ENCODE data around the gene HMCN2. TPM values are rescaled to one million over a fixed set of nuclear protein-coding genes. Genes with fewer than 3 reads are reported as not detected.

The HMCN2 gene
- total RNA-seq, 4 donors from 2014 or later, result 9.6 to 21.1 (median 15.5) TPM

GRCh38 chr9:130305381-130305780 lies 39.8 kb downstream of the HMCN2 start:
- WGBS, 2 donors (ENCODE audit: low coverage in 1 of 2), result no CpG with 5 or more reads among the region's 4 CpGs
- no peaks in the 10 kb centered on the region for H3K9me3 ChIP-seq
- no peak for ATAC-seq
- no peak overlapping the region for H3K4me3 ChIP-seq
- peak overlapping the region in 3 of 4 donors; percentile 45 to 71 (median 64) for H3K27ac ChIP-seq
- H3K4me1 ChIP-seq, result peaks cover 0 to 47% (median 16%) of the 10 kb centered on the region in 3 donors
- TF ChIP-seq POLR2A (IDR thresholded peaks at IDR 0.05), result no peak
- TF ChIP-seq POLR2AphosphoS5 (IDR thresholded peaks at IDR 0.05), result no peak
- TF ChIP-seq EP300 (IDR thresholded peaks at IDR 0.05), result no peak
- TF ChIP-seq CTCF (IDR thresholded peaks at IDR 0.05), result no peak
- peaks cover 0 to 28% of the 10 kb centered on the region in 2 donors for H3K36me3 ChIP-seq
- no peaks in the 10 kb centered on the region for H3K27me3 ChIP-seq

- no peak overlapping the region for H3K4me3 ChIP-seq
- no peaks in the 10 kb centered on the region for H3K27me3 ChIP-seq
- peaks cover 0 to 39% (median 16%) of the 10 kb centered on the region in 3 donors for H3K4me1 ChIP-seq
- TF ChIP-seq CTCF (IDR thresholded peaks at IDR 0.05), result no peak
- no peak for TF ChIP-seq POLR2AphosphoS5 (IDR thresholded peaks at IDR 0.05)
- no peak for TF ChIP-seq EP300 (IDR thresholded peaks at IDR 0.05)
- no peak for TF ChIP-seq POLR2A (IDR thresholded peaks at IDR 0.05)
- peaks cover 0 to 28% of the 10 kb centered on the region in 2 donors for H3K36me3 ChIP-seq
- H3K27ac ChIP-seq, result no peak overlapping the region
- ATAC-seq, result no peak
- no peaks in the 10 kb centered on the region for H3K9me3 ChIP-seq
- WGBS, 2 donors (ENCODE audit: low coverage in 1 of 2), result 91 to 92% methylated on average over 4 of the region's 21 CpGs
Measured at GRCh38 chr9:130306823-130307666, 41.5 kb downstream of the HMCN2 start.

GRCh38 chr9:130307667-130307943 lies 42.0 kb downstream of the HMCN2 start:
- H3K27ac ChIP-seq, result no peak overlapping the region
- no peak for ATAC-seq
- H3K4me3 ChIP-seq, result no peak overlapping the region
- WGBS, 2 donors (ENCODE audit: low coverage in 1 of 2), result 86 to 93% methylated on average over 3 to 5 of the region's 5 CpGs
- no peaks in the 10 kb centered on the region for H3K27me3 ChIP-seq
- H3K36me3 ChIP-seq, result peaks cover 0 to 28% of the 10 kb centered on the region in 2 donors
- TF ChIP-seq POLR2A (IDR thresholded peaks at IDR 0.05) (no peak), EP300 (IDR thresholded peaks at IDR 0.05) (no peak)
- H3K4me1 ChIP-seq, result peaks cover 0 to 41% (median 16%) of the 10 kb centered on the region in 3 donors
- H3K9me3 ChIP-seq, result no peaks in the 10 kb centered on the region

GRCh38 chr9:130308081-130308571 lies 42.6 kb downstream of the HMCN2 start:
- ATAC-seq, result no peak
- Histone ChIP-seq H3K9me3 (no peaks in the 10 kb centered on the region), H3K27ac (no peak overlapping the region), H3K27me3 (no peaks in the 10 kb centered on the region), H3K4me3 (no peak overlapping the region), H3K4me1 (peaks cover 0 to 45% (median 16%) of the 10 kb centered on the region in 3 donors), H3K36me3 (peaks cover 0 to 28% of the 10 kb centered on the region in 2 donors)
- WGBS, 2 donors (ENCODE audit: low coverage in 1 of 2), result 74 to 90% methylated on average over 2 to 6 of the region's 14 CpGs
- no peak for TF ChIP-seq CTCF (IDR thresholded peaks at IDR 0.05)

- no peak overlapping the region for H3K27ac ChIP-seq
- H3K9me3 ChIP-seq, result no peaks in the 10 kb centered on the region
- peaks cover 0 to 28% of the 10 kb centered on the region in 2 donors for H3K36me3 ChIP-seq
- no peak for ATAC-seq
- WGBS, 2 donors (ENCODE audit: low coverage in 1 of 2), result 90 to 100% methylated on average over 2 to 5 of the region's 13 CpGs
- no peak overlapping the region for H3K4me3 ChIP-seq
- no peaks in the 10 kb centered on the region for H3K27me3 ChIP-seq
- no peak for TF ChIP-seq POLR2AphosphoS5 (IDR thresholded peaks at IDR 0.05)
- TF ChIP-seq CTCF (IDR thresholded peaks at IDR 0.05), result no peak
- no peak for TF ChIP-seq EP300 (IDR thresholded peaks at IDR 0.05)
- TF ChIP-seq POLR2A (IDR thresholded peaks at IDR 0.05), result no peak
- peaks cover 0 to 31% (median 13%) of the 10 kb centered on the region in 3 donors for H3K4me1 ChIP-seq
Measured at GRCh38 chr9:130309689-130310455, 44.3 kb downstream of the HMCN2 start.
